Left lung (tissue), 10 donors: ENCODE data around the gene UNC45B. TPM values are rescaled to one million over a fixed set of nuclear protein-coding genes. Genes with fewer than 3 reads are reported as not detected.

Source experiments
- ATAC-seq: fragments of 200-7000 bp; cut with Tn5 transposase; one replicate; pipeline ENCODE4 v1.9.1; 2020; ENCODE audit warnings: moderate library complexity
- DNase-seq, 4 donors: peaks; one replicate each; pipeline ENCODE4 v3.0.0-alpha.2; 2013 to 2020
- H3K27ac ChIP-seq, 2 donors: fragments of 200-600 bp; sonication (generic) in 1 of 2; one replicate each; pipeline versions ENCODE4 v1.5.0 to v1.8.0; 2020 to 2021
- H3K27me3 ChIP-seq, 2 donors: fragments of 200-600 bp; sonication (generic) in 1 of 2; one replicate each; pipeline versions ENCODE4 v1.5.0 to v1.8.0; 2020 to 2021
- H3K36me3 ChIP-seq, 2 donors: fragments of 200-600 bp; sonication (generic) in 1 of 2; one replicate each; pipeline versions ENCODE4 v1.5.0 to v1.8.0; 2020 to 2021
- H3K4me1 ChIP-seq, 2 donors: fragments of 200-600 bp; one replicate each; pipeline ENCODE4 v1.8.0; 2021
- H3K4me3 ChIP-seq, 2 donors: fragments of 200-600 bp; sonication (generic) in 1 of 2; one replicate each; pipeline versions ENCODE4 v1.5.0 to v1.8.0; 2020 to 2021; ENCODE audit warnings: mild to moderate bottlenecking in 1 of 2
- H3K9me3 ChIP-seq, 2 donors: fragments of 200-600 bp; sonication (generic) in 1 of 2; one replicate each; pipeline versions ENCODE4 v1.5.0 to v1.8.0; 2020 to 2021
- intact Hi-C, 2 donors: fragments of 100-400 bp; cut with DNase I; formaldehyde crosslinking; loops; one replicate each; pipeline versions ENCODE4 v1.11.2 to v1.14.2; 2022
- polyA plus RNA-seq, 6 donors: library from polyadenylated mRNA; unstranded; fragments of 120-200 nt; gene quantifications; one replicate each; pipeline ENCODE4 v1.2.1, GENCODE V29; 2013; ENCODE audit not compliant: insufficient read length in 6 of 6
- total RNA-seq, 2 donors: library from RNA; stranded (reverse); fragmentation: NEBNext Ultra II Directional; extraction: Animal tissue kit (Norgen Biotek cat#: 25700); gene quantifications; one replicate each; pipeline ENCODE4 v1.2.1, GENCODE V29; 2021
- TF ChIP-seq, protein P1 (sequence below), 2 donors: fragments of 200-600 bp; sonication (generic) in 1 of 2; IDR thresholded peaks; one replicate each; pipeline versions ENCODE4 v1.5.0 to v1.8.0; 2021; ENCODE audit warnings: antibody characterized with exemption in 2 of 2
- donor health status: DM: no; HTN: yes; CAD: no.
- donor health status: DM: no; HTN: no; CAD: no.

Gene UNC45B
- total and polyA plus RNA-seq, 8 donors, result 0.20 to 0.65 (median 0.39) TPM

DNA sequence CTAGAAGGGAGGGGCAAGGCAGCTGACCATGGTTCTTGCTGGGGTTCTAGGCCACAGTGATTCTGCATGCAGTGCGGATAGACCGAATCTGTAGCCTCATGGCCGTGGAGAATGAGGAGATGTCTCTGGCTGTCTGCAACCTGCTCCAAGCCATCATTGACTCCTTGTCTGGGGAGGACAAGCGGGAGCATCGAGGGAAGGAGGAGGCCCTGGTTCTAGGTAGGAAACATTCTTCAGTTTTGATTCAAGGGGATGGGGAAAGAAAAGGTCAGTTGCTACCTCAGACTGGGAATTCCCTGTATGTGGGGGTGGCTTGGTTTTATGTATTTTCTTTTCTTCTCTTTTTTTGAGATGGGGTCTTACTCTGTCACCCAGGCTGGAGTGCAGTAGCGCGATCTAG is 7.6 kb downstream of the UNC45B start:
- Histone ChIP-seq H3K27ac (no peak overlapping the region), H3K4me3 (no peak overlapping the region), H3K36me3 (no peaks in the 10 kb centered on the region), H3K27me3 (no peaks in the 10 kb centered on the region), H3K9me3 (no peaks in the 10 kb centered on the region), H3K4me1 (no peaks in the 10 kb centered on the region)
- TF ChIP-seq, protein P1, sequence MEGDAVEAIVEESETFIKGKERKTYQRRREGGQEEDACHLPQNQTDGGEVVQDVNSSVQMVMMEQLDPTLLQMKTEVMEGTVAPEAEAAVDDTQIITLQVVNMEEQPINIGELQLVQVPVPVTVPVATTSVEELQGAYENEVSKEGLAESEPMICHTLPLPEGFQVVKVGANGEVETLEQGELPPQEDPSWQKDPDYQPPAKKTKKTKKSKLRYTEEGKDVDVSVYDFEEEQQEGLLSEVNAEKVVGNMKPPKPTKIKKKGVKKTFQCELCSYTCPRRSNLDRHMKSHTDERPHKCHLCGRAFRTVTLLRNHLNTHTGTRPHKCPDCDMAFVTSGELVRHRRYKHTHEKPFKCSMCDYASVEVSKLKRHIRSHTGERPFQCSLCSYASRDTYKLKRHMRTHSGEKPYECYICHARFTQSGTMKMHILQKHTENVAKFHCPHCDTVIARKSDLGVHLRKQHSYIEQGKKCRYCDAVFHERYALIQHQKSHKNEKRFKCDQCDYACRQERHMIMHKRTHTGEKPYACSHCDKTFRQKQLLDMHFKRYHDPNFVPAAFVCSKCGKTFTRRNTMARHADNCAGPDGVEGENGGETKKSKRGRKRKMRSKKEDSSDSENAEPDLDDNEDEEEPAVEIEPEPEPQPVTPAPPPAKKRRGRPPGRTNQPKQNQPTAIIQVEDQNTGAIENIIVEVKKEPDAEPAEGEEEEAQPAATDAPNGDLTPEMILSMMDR (IDR thresholded peaks at IDR 0.05), result no peak
- no peak for ATAC-seq
- intact Hi-C loops, result no loop called here
- no peak for DNase-seq

DNA sequence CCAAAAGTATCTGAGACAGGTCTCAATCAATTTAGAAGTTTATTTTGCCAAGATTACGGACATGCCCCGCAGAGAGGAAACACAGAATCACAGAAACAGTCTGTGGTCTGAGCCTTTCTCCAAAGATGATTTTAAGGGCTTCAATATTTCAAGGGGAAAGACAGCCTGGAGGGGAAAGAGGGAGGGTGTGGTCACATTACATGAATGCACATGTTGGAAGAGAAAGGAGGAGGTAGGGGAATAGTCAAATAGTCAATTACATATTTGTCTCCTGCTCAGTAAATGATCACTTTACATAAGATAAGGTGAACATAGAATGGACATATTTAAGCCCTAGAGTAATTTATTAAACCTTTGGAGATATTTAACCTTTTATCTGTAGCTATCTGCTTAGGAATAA is 12.3 kb downstream of the UNC45B start:
- ATAC-seq (no peak), DNase-seq (no peak)
- intact Hi-C loops, result loop anchor here in 1 of 2 donors (10.0 kb wide), 1 partner anchor 375 kb away; the partner anchor contains the start of gene SLFN12L
- Histone ChIP-seq H3K9me3 (no peaks in the 10 kb centered on the region), H3K27me3 (no peaks in the 10 kb centered on the region), H3K36me3 (no peaks in the 10 kb centered on the region), H3K27ac (no peak overlapping the region), H3K4me3 (no peak overlapping the region), H3K4me1 (peaks cover 0 to 6% of the 10 kb centered on the region in 2 donors)
- TF ChIP-seq, protein P1 (IDR thresholded peaks at IDR 0.05), result no peak

DNA sequence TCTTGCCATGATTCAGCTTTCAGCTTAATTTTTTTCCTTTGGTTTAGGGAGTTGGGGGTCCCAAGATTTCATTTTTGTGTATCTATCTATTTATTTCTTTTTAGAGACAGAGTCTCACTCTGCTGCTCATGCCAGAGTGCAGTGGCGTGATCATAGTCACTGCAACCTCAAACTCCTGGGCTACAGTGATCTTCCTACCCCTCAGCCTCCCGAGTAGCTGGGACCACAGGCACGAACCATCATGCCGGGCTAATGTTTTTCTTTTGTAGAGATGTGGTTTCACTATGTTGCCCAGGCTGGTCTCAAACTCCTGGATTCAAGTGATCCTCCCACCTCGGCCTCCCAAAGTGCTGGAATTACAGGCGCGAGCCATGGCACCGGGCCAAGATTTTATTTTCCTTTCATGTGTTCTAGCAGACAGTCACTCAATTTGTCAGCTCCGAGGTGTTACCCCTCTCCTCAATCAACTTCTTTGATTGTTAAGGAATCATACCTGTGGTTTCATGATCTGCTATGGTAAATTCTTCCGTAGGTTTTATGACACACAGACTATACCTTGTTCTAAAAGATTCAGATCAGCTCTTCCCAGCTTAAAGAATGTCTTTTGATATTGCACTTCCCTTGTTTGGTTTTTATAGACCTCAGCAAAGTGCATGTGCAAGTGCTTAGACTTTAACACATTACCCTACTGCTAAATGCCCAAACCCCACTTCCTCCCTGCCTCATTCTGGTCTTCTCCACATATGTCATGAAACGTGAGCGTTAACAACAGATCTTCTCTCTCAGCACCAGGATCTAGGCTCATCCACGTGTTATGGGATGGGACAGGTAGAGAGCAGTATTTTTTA is 13.0 kb downstream of the UNC45B start:
- no peaks in the 10 kb centered on the region for H3K36me3 ChIP-seq
- intact Hi-C loops, result loop anchor here in 1 of 2 donors (10.0 kb wide), 1 partner anchor 374 kb away; the partner anchor contains the start of gene SLFN12L
- H3K27ac ChIP-seq, result no peak overlapping the region
- TF ChIP-seq, protein P1 (IDR thresholded peaks at IDR 0.05), result no peak
- H3K27me3 ChIP-seq, result no peaks in the 10 kb centered on the region
- DNase-seq, result no peak
- H3K9me3 ChIP-seq, result no peaks in the 10 kb centered on the region
- peaks cover 0 to 6% of the 10 kb centered on the region in 2 donors for H3K4me1 ChIP-seq
- no peak for ATAC-seq
- H3K4me3 ChIP-seq, result no peak overlapping the region

DNA sequence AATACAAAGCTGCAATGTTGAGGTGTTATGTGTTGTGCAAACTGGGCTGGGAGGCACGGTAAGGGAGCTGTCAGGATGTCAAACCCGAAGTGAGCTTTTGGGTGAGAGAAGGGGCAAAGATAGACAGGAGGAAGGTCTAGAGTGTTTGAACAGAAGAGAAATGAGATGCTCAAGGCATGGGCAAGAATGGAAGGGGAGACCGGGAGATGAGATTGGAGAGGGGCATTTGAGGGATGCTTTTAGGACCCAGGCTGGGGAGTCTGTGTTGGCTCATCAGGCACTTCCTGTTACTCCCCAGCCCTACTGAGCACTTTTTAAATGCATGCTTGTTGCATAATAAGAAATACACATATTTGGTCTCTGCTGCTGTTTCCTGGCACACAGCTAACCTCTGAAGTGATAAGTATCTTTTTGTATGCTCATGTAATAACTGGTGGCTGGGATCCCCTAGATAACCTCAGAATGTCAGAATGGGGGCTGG is 13.7 kb downstream of the UNC45B start:
- no peak overlapping the region for H3K4me3 ChIP-seq
- ATAC-seq, result no peak
- intact Hi-C loops, result loop anchor here in 1 of 2 donors (10.0 kb wide), 1 partner anchor 373 kb away; the partner anchor contains the start of gene SLFN12L
- H3K36me3 ChIP-seq, result no peaks in the 10 kb centered on the region
- DNase-seq, result peak in 1 of 4 donors; percentile 47
- H3K27ac ChIP-seq, result no peak overlapping the region
- no peaks in the 10 kb centered on the region for H3K27me3 ChIP-seq
- TF ChIP-seq, protein P1 (IDR thresholded peaks at IDR 0.05), result no peak
- H3K9me3 ChIP-seq, result no peaks in the 10 kb centered on the region
- H3K4me1 ChIP-seq, result peaks cover 0 to 6% of the 10 kb centered on the region in 2 donors

DNA sequence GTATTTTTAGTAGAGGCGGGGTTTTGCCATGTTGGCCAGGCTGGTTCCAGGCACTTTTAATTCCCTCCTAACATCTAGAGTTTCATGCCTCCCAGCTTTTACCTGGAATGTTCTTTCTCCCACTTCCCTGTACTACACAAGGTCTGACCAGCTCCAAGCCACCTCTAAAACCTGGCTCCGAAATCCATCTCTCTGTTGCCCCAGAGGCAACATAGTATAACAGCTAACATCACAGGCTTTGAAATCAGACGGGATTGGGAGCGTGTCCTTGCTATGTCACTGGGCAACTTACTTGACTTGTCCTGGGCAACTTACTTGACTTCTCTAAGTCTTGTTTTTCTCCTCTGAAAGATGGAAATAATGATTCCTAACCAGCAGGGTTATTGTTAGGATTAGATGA is 15.1 kb downstream of the UNC45B start:
- H3K36me3 ChIP-seq, result no peaks in the 10 kb centered on the region
- H3K4me1 ChIP-seq, result peaks cover 0 to 6% of the 10 kb centered on the region in 2 donors
- no peaks in the 10 kb centered on the region for H3K27me3 ChIP-seq
- DNase-seq (no peak), ATAC-seq (no peak)
- no peak overlapping the region for H3K4me3 ChIP-seq
- intact Hi-C loops, result loop anchor here in 1 of 2 donors (10.0 kb wide), 1 partner anchor 372 kb away; the partner anchor contains the start of gene SLFN12L
- no peaks in the 10 kb centered on the region for H3K9me3 ChIP-seq
- TF ChIP-seq, protein P1 (IDR thresholded peaks at IDR 0.05), result no peak
- no peak overlapping the region for H3K27ac ChIP-seq
